GM19099 (cell line): ENCODE results near the gene C2orf72.

Experiments
- POLR2A ChIP-seq: IDR thresholded peaks from 3 replicates; pipeline ENCODE4 v1.6.1; 2011; ENCODE audit warnings: low read depth; ENCODE audit not compliant: insufficient read length; ENCODE audit errors: extremely low read depth

Gene C2orf72

DNA sequence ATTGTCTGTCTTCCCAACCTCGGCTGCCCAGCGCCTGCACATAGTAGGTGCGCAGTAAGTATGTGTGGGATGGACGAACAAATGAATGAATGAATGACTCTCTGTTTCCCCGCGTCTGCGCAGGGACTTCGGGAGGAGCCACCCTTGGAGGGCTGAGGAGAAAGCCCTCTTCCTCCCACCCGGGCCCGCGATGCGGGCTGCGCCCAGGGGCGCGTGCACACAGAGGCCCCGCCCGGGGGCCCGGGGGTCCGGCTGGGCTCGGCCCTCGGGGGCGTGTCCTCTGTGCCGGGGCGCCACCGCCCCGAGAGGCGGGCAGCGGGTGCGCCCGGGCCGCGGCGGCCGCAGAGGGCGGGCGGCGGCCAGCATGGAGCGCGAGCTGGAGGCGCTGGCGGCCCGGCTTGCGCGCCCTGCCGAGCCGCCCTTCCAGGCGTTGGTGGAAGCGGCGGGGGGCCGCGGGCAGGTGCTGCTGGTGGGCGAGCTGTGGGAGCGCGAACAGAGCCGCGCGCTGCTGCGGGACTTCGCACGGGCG, at the start of gene C2orf72:
C2orf72 (plus strand) TSS at position 322 of the 529 bp plus-strand sequence; CDS start at position 365, 43 bp downstream.
- TF ChIP-seq POLR2A: no peak

DNA sequence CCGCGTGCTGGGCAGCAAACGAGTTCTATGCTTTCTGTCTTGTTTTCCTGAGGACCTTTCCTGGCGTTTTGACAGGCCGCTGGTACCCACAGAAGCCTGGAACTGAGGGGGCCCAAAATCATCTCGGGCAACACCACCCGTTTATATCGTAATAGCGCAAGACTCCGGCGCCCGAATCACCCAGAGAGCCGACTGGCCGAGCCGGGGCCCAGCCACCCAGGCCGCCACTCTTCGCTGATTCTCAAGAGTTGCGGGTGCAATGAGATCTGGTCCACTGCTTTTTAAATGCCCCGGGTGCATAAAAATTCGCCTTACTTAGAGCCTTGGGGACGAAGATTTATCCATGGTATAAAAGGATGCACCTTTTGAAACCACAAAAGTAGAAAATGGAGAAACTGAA, 47.6 kb upstream of the C2orf72 start:
- TF ChIP-seq POLR2A: no peak

DNA sequence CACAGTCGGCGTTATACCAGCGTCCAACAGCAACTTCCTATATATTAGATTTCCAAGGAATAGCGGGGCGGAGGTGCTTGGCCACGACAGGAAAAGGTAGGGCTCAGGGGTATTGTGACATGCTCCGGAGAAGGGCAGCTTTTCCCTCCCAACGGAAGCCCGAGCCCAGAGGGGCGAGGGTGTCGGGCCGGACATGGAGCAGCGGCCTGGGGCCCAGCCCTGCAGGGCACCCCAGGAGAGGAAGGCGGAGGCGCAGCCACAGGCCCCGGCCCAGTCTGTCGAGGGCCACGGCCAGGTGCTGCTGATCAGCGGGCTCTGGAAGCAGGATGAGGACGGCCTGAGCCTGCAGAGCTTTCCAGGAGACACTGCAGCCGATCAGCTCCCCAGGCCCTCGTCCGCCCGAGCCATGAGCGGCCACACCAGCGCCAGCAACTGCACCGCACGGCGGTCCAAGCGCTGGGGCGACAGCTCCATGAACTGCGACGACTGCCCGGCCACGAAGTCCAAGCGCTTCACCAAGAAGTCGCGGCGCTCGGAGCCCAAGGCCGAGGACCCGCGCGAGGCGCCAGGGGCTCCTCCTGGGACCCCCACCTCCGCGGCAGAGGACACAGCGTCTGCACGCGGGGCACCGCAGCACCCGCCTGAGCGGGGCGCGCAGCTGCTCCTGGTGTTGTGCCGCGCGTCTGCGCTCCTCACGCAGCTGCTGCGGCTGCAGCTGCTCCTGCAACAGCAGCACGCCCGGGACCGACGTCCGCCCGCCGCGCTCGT, 47.0 kb upstream of the C2orf72 start:
- no peak for TF ChIP-seq POLR2A

DNA sequence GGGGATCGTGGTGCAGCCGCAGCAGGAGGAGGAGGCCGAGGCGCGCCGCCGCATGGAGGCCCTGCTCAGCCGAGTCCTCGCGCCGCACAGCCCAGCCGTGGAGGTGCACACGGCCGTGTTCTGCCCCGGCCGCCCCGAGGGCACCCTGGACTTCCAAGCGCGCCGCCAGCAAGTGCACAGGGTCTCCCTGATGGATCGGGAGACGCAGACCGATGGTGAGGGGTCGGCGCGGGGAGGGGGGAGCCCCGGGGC, 46.5 kb upstream of the C2orf72 start:
- no peak for TF ChIP-seq POLR2A

DNA sequence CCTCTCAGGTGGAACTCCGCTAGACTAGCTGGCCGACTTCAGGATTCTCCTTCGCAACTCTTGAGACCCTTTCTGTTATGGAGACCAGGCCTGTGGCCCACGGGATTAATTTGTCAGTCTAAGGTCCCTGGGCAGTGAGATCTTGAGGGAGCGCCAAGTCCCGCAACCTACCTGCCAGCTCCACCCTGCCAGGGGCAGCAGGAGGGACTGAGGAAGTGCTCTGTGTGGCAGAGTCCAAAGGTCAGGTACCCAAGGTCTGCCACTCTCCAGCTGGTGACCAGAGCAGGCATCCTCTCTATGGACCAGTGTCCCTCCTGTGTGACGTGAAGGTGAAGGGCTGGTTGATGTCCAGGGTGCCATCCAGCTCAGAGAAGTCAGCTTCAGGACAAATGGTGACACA, 45.7 kb upstream of the C2orf72 start:
- TF ChIP-seq POLR2A: no peak

DNA sequence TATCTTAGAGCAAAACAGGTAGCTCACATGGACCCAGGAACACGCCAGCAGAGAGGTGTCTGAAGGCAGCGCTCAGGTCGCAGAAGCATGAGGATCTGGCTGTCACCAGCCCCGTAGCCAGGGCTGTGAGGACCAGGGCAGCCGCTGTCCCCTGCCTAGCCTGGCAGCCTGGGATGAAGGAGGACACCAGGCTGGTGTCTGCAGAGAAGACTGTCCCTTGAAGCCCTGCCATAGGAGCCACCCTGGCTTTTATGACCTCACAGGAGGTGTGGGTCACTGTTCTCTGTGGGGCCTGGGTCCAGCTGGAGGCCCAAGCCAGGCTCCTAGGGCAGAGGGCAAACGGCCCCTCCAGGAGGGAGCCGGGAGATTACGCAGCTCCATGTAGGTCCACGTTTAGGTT, 41.5 kb upstream of the C2orf72 start, which contains the start of gene SPATA3:
SPATA3 (plus strand) TSS at position 301 of the 400 bp plus-strand sequence. CDS start 113 bp downstream, outside the sequence.
- no peak for TF ChIP-seq POLR2A

DNA sequence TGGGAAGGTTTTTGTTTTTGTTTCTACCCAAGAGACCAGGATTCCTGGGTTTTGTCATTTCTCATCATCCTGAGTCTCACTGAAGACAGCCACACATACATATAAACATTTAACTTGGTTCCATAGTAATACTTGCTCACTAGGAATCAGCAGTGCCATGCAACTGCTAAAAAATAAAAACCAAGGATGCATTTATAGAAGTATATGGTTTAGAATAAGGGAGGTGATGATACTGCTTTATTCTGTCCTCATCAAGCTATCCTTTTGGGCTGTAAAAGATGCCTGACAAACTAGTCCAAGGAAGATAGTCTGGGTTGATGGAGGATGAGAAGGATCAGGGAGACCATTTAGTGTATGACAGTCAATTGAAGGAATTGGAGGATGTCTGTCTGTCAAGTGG, 40.7 kb upstream of the C2orf72 start:
- no peak for TF ChIP-seq POLR2A

DNA sequence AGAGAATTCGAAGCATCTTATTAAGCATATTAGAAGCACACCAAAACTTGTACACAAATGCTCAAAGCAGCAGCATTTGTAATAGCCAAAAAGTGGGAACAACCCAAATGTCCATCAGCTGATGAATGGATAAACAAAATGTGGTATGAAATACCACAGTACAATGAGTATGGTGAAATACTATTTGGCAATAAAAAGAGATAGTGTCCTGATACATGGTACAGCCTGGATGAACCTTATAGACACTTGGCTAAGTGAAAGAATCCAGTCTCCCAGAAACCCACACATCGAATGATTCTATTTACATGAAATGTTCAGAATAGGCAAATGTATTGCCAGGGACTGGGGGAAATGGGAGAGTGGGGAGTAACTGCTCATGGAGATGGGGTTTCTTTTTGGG, 38.4 kb upstream of the C2orf72 start:
- no peak for TF ChIP-seq POLR2A

DNA sequence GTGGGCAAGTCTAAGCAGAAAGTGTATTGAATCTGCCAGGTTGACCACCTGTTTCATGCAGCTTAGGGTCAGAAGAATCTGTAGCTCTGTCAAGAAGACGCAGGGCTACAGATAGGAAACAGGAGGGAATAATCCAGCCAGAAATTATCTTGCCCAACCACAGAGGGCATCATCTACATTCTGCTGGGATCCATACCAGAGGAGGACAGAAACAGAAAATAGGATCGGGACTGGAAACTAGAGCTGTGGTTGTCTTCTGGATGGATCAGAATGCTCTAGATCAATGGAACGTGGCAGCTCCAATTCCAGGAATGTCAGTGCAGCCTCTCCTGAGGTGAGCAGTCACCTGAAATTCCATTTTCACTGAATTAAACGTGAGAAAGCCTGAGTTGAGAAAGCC, 37.8 kb upstream of the C2orf72 start:
- no peak for TF ChIP-seq POLR2A

DNA sequence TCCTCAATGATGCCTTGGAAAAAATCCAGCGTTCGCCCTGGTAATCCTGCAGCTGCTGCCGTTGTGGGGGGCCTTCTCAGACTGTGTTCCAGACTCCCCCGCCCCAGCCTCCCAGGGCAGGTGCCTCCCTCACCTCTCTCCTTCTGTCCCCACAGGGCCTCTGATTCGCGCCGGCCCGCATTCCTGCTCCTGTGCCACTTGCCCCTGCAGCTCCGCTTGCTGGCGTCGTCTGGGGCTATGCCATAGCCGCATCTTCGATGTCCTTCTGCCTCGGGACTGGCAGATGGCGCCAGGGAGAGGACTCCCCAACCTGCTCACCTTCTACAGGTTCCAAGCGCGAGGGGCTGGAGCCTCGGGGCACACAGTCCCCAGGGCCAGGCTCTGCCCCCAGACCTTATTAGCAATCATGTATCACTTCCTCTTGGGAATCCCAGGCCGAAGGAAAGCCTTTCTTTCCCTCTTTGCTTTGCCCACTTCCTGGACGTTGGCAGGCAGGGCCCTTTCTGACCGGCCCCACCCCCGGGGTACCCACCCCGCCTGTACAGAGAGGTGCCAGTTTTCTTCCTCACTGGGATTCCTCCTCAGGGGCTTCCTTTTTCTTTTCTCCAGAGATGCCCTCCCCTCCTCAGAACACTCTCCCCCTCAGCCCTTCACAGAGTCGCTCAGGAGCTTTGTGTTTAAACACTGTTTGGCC, 37.0 kb upstream of the C2orf72 start:
- TF ChIP-seq POLR2A: no peak

DNA sequence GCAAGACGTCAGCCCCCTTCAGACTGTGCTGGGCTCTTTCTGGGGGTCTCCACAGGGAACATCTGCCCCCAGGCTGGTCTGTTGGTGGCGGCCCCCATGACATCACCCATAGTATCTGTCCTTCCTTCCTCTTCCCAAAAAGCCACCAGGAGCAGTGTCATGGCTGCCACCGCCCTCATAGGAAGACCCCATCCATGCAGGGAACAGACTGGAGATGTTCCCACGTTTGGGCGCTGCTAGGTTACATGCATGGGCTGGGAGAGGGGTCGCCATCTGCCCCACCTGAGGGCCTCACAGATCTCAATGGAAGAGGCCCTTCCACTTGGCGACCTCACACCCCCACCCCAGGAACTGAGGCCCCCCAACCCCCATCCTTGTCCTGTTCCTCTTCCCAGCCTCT, 36.3 kb upstream of the C2orf72 start:
- no peak for TF ChIP-seq POLR2A

DNA sequence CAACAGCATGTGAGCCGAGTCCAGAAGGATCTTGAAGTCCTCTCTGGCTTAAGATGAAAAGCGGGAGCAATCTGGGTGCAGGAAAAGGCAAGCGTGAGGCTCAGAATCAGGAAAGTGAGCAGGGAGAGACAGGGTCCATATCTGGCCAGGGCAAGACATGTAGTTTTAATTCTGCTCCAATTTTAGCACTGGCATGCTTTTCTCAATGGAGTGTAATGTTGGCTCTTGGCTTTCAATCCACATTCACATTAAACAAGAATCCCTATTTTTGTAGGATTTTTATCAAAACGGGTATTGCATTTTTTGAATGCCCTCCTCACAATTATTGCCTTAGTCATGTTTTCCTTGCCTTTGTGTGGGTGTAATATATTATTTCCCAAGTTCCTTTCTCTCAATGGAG, 35.4 kb upstream of the C2orf72 start:
- no peak for TF ChIP-seq POLR2A

DNA sequence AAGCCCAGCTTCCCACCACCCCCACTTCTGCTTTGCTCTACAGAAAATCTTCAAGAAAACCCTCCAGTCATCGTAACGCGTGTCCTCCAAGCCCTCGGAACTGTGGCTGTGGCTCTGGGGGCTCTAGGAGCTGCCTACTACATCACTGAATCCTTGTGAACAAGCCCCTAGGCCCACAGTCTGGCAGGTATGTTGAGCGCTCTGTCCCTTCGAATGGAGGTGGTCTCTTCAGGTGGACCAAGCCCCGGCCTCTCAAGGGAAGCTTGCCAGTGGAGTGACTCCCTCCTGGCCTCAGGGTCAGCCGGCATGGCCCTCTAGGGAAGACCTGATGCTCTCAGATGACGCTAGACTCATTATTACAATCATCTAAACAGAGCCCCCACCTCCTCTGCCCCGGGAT, 34.7 kb upstream of the C2orf72 start:
- no peak for TF ChIP-seq POLR2A

DNA sequence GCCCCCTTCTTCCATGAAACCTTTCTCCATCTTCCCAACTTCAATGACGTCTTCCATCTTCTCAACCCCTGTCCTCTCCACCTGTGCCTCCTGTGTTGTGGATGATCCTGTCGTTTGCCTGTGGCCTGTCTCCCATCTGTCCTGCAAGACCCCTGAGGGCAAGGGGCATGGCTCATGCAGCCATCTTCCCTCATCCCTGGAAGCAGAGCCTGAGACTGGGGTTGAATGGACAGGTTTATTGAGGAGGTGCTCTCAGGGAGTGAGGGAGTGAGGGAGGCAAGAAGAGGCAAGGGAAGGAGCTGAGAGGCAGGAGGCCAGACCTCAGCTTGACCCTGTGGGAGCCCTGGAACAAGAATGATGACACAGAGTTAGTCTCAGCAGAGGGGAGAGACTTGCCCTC, 34.1 kb upstream of the C2orf72 start:
- no peak for TF ChIP-seq POLR2A

DNA sequence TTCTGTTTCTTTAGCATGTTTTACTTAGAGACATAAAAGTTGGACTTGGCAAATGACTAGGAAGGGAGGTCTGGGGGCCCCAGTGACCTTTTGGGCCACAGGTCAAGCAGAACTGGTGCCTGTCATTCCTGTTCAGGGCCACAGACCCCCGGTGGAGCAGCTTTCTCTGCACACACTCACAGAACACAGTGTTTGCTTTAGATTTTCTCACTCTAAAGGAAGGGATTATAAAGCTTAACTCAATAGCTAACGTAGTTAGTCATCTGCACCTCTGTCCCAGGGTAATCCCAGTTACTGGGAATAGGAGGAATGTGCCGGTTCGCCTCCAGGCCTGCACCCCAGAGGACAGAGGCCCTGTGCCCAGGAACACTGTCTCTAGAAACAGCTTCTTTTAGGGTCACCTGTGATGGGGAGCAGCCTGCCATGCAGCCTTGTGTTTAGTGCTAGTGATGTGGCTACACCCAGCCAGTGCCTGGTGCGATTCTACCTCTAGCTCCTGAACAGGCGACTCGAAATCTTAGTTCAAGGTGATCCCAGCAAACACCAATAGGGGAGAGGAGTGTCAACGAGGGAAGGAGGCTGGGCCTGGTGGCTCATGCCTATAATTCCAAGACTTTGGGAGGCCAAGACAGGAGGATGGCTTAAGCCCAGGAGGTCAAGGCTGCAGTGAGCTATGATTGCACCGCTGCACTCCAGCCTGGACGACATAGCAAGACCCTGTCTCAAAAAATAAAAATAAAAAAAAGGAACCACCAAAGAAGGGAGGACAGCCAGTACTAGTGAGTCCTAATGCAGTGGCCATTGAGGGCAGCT, 29.8 kb upstream of the C2orf72 start:
- no peak for TF ChIP-seq POLR2A
